H9 (cell line): ENCODE data around the gene OSBPL9. TPM values are rescaled to one million over a fixed set of nuclear protein-coding genes. Genes with fewer than 3 reads are reported as not detected.
A peak's percentile ranks its signal among the peaks of the same experiment; 100 is the strongest.

Experiments used
- DNase-seq: peaks from one replicate; pipeline ENCODE4 v3.0.0-alpha.2; 2017
- H2AFZ ChIP-seq: one replicate; pipeline ENCODE4 v1.6.1; 2013; ENCODE audit warnings: mild to moderate bottlenecking, low read length, control low read depth, moderate library complexity
- H2AK5ac ChIP-seq: 2 replicates; pipeline ENCODE4 v1.6.1; 2013; ENCODE audit warnings: low read length, control low read depth, mixed read lengths; ENCODE audit not compliant: insufficient read length
- H2BK120ac ChIP-seq: one replicate; pipeline ENCODE4 v1.6.1; 2013; ENCODE audit warnings: low read depth, mild to moderate bottlenecking, low read length, control low read depth, inconsistent platforms; ENCODE audit not compliant: poor library complexity, severe bottlenecking
- H2BK12ac ChIP-seq: 2 replicates; pipeline ENCODE4 v1.6.1; 2013; ENCODE audit warnings: low read length, control low read depth, mixed read lengths, low read depth; ENCODE audit not compliant: insufficient read length
- H2BK15ac ChIP-seq: 2 replicates; pipeline ENCODE4 v1.6.1; 2013; ENCODE audit warnings: low read depth, low read length, control low read depth
- H2BK20ac ChIP-seq: one replicate; pipeline ENCODE4 v1.6.1; 2013; ENCODE audit warnings: low read depth, mild to moderate bottlenecking, low read length, control low read depth, inconsistent platforms; ENCODE audit not compliant: poor library complexity, severe bottlenecking
- H2BK5ac ChIP-seq: 2 replicates; pipeline ENCODE4 v1.6.1; 2013; ENCODE audit warnings: low read length, control low read depth, mixed read lengths; ENCODE audit not compliant: insufficient read length
- H3K14ac ChIP-seq: 2 replicates; pipeline ENCODE4 v1.6.1; 2013; ENCODE audit warnings: low read length, control low read depth; ENCODE audit not compliant: insufficient read depth
- H3K18ac ChIP-seq: 2 replicates; pipeline ENCODE4 v1.6.1; 2013; ENCODE audit warnings: low read depth, mild to moderate bottlenecking, mixed read lengths, low read length, control low read depth; ENCODE audit not compliant: insufficient read length
- H3K23ac ChIP-seq: 2 replicates; pipeline ENCODE4 v1.6.1; 2013; ENCODE audit warnings: low read length, control low read depth, mixed read lengths, low read depth; ENCODE audit not compliant: insufficient read length
- H3K23me2 ChIP-seq: 2 replicates; pipeline ENCODE4 v1.6.1; 2013; ENCODE audit warnings: low read depth, mild to moderate bottlenecking, mixed read lengths, low read length, control low read depth; ENCODE audit not compliant: insufficient read length, poor library complexity, severe bottlenecking
- H3K27ac ChIP-seq: 2 replicates; pipeline ENCODE4 v1.5.1; 2013; ENCODE audit warnings: low read length, control low read depth, mixed read lengths, low read depth; ENCODE audit not compliant: insufficient read length
- H3K27me3 ChIP-seq: 2 replicates; pipeline ENCODE4 v1.6.1; 2013; ENCODE audit warnings: low read length, control low read depth, inconsistent platforms; ENCODE audit not compliant: insufficient read depth
- H3K4ac ChIP-seq: 2 replicates; pipeline ENCODE4 v1.6.1; 2013; ENCODE audit warnings: low read depth, mild to moderate bottlenecking, control low read depth, inconsistent platforms, low read length, moderate library complexity
- H3K4me1 ChIP-seq: 2 replicates; pipeline ENCODE4 v1.6.1; 2013; ENCODE audit warnings: low read length, control low read depth, inconsistent platforms; ENCODE audit not compliant: insufficient read depth
- H3K4me2 ChIP-seq: 2 replicates; pipeline ENCODE4 v1.6.1; 2013; ENCODE audit warnings: low read length, control low read depth, mixed read lengths; ENCODE audit not compliant: insufficient read length, insufficient read depth
- H3K56ac ChIP-seq: 2 replicates; pipeline ENCODE4 v1.6.1; 2013; ENCODE audit warnings: low read depth, mild to moderate bottlenecking, mixed read lengths, low read length, control low read depth; ENCODE audit not compliant: insufficient read length
- H3K79me1 ChIP-seq: 2 replicates; pipeline ENCODE4 v1.6.1; 2013; ENCODE audit warnings: low read depth, mild to moderate bottlenecking, moderate library complexity, low read length, control low read depth, inconsistent platforms; ENCODE audit not compliant: insufficient read depth, poor library complexity, severe bottlenecking
- H3K79me2 ChIP-seq: 2 replicates; pipeline ENCODE4 v1.6.1; 2013; ENCODE audit warnings: low read length, control low read depth, inconsistent platforms; ENCODE audit not compliant: insufficient read depth
- H3K9ac ChIP-seq: 2 replicates; pipeline ENCODE4 v1.6.1; 2013; ENCODE audit warnings: low read length, control low read depth, mixed read lengths; ENCODE audit not compliant: insufficient read length; ENCODE audit errors: extremely low read depth
- H3K9me3 ChIP-seq: one replicate; pipeline ENCODE4 v1.6.1; 2013; ENCODE audit warnings: low read depth, low read length, inconsistent platforms; ENCODE audit not compliant: control insufficient read depth
- H3T11ph ChIP-seq: one replicate; pipeline ENCODE4 v1.6.1; 2013; ENCODE audit warnings: mild to moderate bottlenecking, low read length, control low read depth, inconsistent platforms
- H4K20me1 ChIP-seq: one replicate; pipeline ENCODE4 v1.6.1; 2013; ENCODE audit not compliant: control insufficient read depth, insufficient read length, insufficient read depth
- H4K5ac ChIP-seq: 2 replicates; pipeline ENCODE4 v1.6.1; 2013; ENCODE audit warnings: low read depth, mild to moderate bottlenecking, mixed read lengths, low read length, control low read depth; ENCODE audit not compliant: insufficient read length
- H4K8ac ChIP-seq: replicated peaks from 2 replicates; pipeline ENCODE4 v1.6.1; 2013; ENCODE audit warnings: low read length, control low read depth, mixed read lengths, low read depth; ENCODE audit not compliant: insufficient read length
- H4K91ac ChIP-seq: 2 replicates; pipeline ENCODE4 v1.6.1; 2013; ENCODE audit warnings: low read depth, mild to moderate bottlenecking, moderate library complexity, mixed read lengths, low read length, control low read depth; ENCODE audit not compliant: insufficient read length
- H3K27ac Mint-ChIP-seq, 3 experiments: 2 replicates in 2 of 3; 3 replicates in 1 of 3; pipeline ENCODE4 v1.8.0; 2020 to 2021; ENCODE audit warnings: mixed read lengths in 3 of 3, mild to moderate bottlenecking in 1 of 3, moderate library complexity in 1 of 3
- H3K27me3 Mint-ChIP-seq: 2 replicates; pipeline ENCODE4 v1.8.0; 2021; ENCODE audit warnings: low read depth, mild to moderate bottlenecking, moderate library complexity, mixed read lengths
- H3K36me3 Mint-ChIP-seq, 3 experiments: 2 replicates in 2 of 3; 3 replicates in 1 of 3; pipeline ENCODE4 v1.8.0; 2020 to 2021; ENCODE audit warnings: low read depth in 3 of 3, mixed read lengths in 3 of 3; ENCODE audit not compliant: insufficient read depth in 1 of 3
- H3K4me1 Mint-ChIP-seq, 2 experiments: 2 replicates each; pipeline ENCODE4 v1.8.0; 2020; ENCODE audit warnings: mixed read lengths in 2 of 2
- H3K4me3 Mint-ChIP-seq, 2 experiments: 2 replicates in 1 of 2; 3 replicates in 1 of 2; pipeline ENCODE4 v1.8.0; 2020 to 2021; ENCODE audit warnings: mild to moderate bottlenecking in 2 of 2, mixed read lengths in 2 of 2, moderate library complexity in 1 of 2
- H3K9me3 Mint-ChIP-seq, 2 experiments: 2 replicates in 1 of 2; 3 replicates in 1 of 2; pipeline ENCODE4 v1.8.0; 2020; ENCODE audit warnings: mild to moderate bottlenecking in 2 of 2, mixed read lengths in 2 of 2, moderate library complexity in 1 of 2
- CTCF ChIP-seq: fragments of 200-600 bp; sonication (generic); conservative IDR thresholded peaks from 3 replicates; pipeline ENCODE4 v1.8.0; 2021; ENCODE audit warnings: antibody characterized with exemption, mild to moderate bottlenecking
- WGBS: extraction: QIAGEN DNeasy Blood & Tissue Kit; methylation state at CpG from one replicate; pipeline ENCODE4 v1.1.7; 2013; ENCODE audit warnings: missing lambda C conversion rate, low lambda C conversion rate, mixed read lengths; ENCODE audit not compliant: insufficient read length; ENCODE audit errors: extremely low coverage; 5-methylcytosine and 5-hydroxymethylcytosine counted together
- total RNA-seq: library from RNA; stranded (reverse); gene quantifications from 2 replicates; pipeline ENCODE4 v1.2.1, GENCODE V29; 2021

OSBPL9 gene
- total RNA-seq, 1 experiment from 2014 or later, result 76.7 TPM

- peak overlapping the region in 1 of 3 experiments; percentile 38; a peak in 1 of 7 replicates for H3K27ac Mint-ChIP-seq
- H4K91ac ChIP-seq, result no peak overlapping the region
- peaks cover 19 to 22% of the 10 kb centered on the region in 2 experiments for H3K4me1 Mint-ChIP-seq
- H3T11ph ChIP-seq, result no peak overlapping the region
- H3K27me3 ChIP-seq, result no peaks in the 10 kb centered on the region
- no peak overlapping the region for H2BK120ac ChIP-seq
- H3K18ac ChIP-seq, result no peak overlapping the region
- H3K14ac ChIP-seq, result no peak overlapping the region
- H3K36me3 Mint-ChIP-seq, result no peaks in the 10 kb centered on the region; a peak in 1 of 7 replicates
- H3K4me3 Mint-ChIP-seq, result no peak overlapping the region
- H3K4me2 ChIP-seq, result no peak overlapping the region
- H3K9me3 Mint-ChIP-seq, result no peaks in the 10 kb centered on the region
- H4K20me1 ChIP-seq, result no peaks in the 10 kb centered on the region
- no peak overlapping the region for H2BK12ac ChIP-seq
- H3K56ac ChIP-seq, result no peak overlapping the region
- no peaks in the 10 kb centered on the region for H3K9me3 ChIP-seq
- no CpG with 5 or more reads among the region's 3 CpGs for WGBS
- no peak overlapping the region for H2BK5ac ChIP-seq
- H3K23ac ChIP-seq, result no peak overlapping the region
- no peak overlapping the region for H2AK5ac ChIP-seq
- H4K8ac ChIP-seq, result no peak overlapping the region
- H3K23me2 ChIP-seq, result no peaks in the 10 kb centered on the region
- H2BK20ac ChIP-seq, result no peak overlapping the region
- H3K27me3 Mint-ChIP-seq, result no peaks in the 10 kb centered on the region
- H2BK15ac ChIP-seq, result no peak overlapping the region
- H2AFZ ChIP-seq, result no peak overlapping the region
- H3K79me1 ChIP-seq, result peaks cover 3% of the 10 kb centered on the region
- no peak overlapping the region for H4K5ac ChIP-seq
- no peak for TF ChIP-seq CTCF
- H3K9ac ChIP-seq, result no peak overlapping the region
- no peak overlapping the region for H3K27ac ChIP-seq
- no peak overlapping the region for H3K4ac ChIP-seq
- DNase-seq, result no peak
- peaks cover 6% of the 10 kb centered on the region; the same call in 1 of the 2 replicates for H3K79me2 ChIP-seq
- H3K4me1 ChIP-seq, result peaks cover 4% of the 10 kb centered on the region; the same call in 1 of the 2 replicates
These were observed 121.8 kb downstream of the OSBPL9 start for GRCh38 chr1:51738681-51739080.
